Measurements from ENCODE around the gene NLN. TPM values are rescaled to one million over a fixed set of nuclear protein-coding genes. Genes with fewer than 3 reads are reported as not detected.

Gene NLN
- total and polyA plus RNA-seq, 9 of the 15 experiments (the other 6 are each of a cell fraction or from before 2014, with no cell fraction given), result 6.9 to 45.2 (median 28.8) TPM

DNA sequence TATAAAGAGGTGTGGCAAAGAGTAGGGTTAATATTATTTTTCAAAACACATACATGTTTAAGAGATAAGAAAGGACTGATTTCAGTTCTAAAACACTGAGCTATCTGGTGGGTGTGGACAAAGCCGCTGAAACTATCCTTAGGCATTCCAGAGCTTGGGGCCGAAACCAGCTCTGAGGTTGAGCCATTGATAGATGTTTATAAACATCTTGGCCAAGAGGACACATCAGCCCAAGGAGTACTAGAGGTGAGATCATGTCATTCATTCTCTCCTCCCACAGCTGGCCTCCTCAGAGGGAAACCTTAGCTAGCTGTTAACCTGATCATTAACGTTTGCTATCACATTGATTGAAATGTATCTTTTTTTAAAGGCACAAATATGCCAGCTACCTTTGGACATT is 89.9 kb downstream of the NLN start:
- no peak overlapping the region for H3K4me2 ChIP-seq (ENCODE audit: insufficient read depth, low read length)
- H3K9ac ChIP-seq (ENCODE audit: insufficient read depth in 1 of 2, low read depth in 2 of 2, low read length in 2 of 2), result no peak overlapping the region
- ChIA-PET POLR2A (interaction anchor here (1.2 kb wide), 1 partner anchor 8 kb away, joined by 5 read pairs; no protein-coding TSS in a partner anchor), CTCF (ENCODE audit: low intra/inter-chr PET ratio) (no interaction called here)
- no peaks in the 10 kb centered on the region for H3K79me2 ChIP-seq (ENCODE audit: control insufficient read depth, insufficient read depth, low read length)
- WGBS (ENCODE audit: insufficient coverage, low coverage, missing lambda C conversion rate), result 72% methylated on average over 3 of the region's 3 CpGs
- intact Hi-C loops (cut with micrococcal nuclease) (no loop called here), in situ Hi-C loops (cut with MboI) (no loop called here)
- H3K27ac ChIP-seq (ENCODE audit: extremely low read depth, low read depth, low read length), result no peak overlapping the region
- ATAC-seq (no peak), DNase-seq (ENCODE audit: extremely low read depth in 1 of 4, low spot score in 3 of 4) (no peak), FAIRE-seq (no peak)
- H3K4me3 ChIP-seq, result no peak overlapping the region
- H2AFZ ChIP-seq (ENCODE audit: low read depth, low read length), result no peak overlapping the region
- H3K4me1 ChIP-seq (replicated peaks in 1 of 2; ENCODE audit: control insufficient read depth in 2 of 2, insufficient read depth in 2 of 2, low read length in 2 of 2), result no peaks in the 10 kb centered on the region; a peak in 1 of 5 replicates
- H3K9me3 ChIP-seq (replicated peaks; ENCODE audit: control insufficient read depth, insufficient read depth, low read depth, low read length), result no peaks in the 10 kb centered on the region
- no peaks in the 10 kb centered on the region for H3K9me1 ChIP-seq (ENCODE audit: control insufficient read depth, insufficient read depth, low read length)
- peaks cover 47% of the 10 kb centered on the region; the same call in 2 of the 3 replicates for H3K36me3 ChIP-seq (ENCODE audit: control insufficient read depth, insufficient read depth, low read length)
- BruUV-seq (replicated peaks), result no TSS peak
- no peaks in the 10 kb centered on the region for H3K27me3 ChIP-seq (ENCODE audit: control insufficient read depth in 2 of 2, insufficient read depth in 2 of 2, low read length in 2 of 2)
- H4K20me1 ChIP-seq (replicated peaks; ENCODE audit: control insufficient read depth, insufficient read depth, low read length), result no peaks in the 10 kb centered on the region
- TF ChIP-seq KAT7 (CRISPR knock-in tag; IDR thresholded peaks at IDR 0.05; ENCODE audit: borderline replicate concordance) (no peak), ZNF316 (IDR thresholded peaks at IDR 0.05) (no peak), BDP1 (IDR thresholded peaks at IDR 0.05; ENCODE audit: insufficient read depth, insufficient read length) (no peak), ZNF282 (CRISPR knock-in tag; IDR thresholded peaks at IDR 0.05) (no peak), ZNF347 (CRISPR knock-in tag; IDR thresholded peaks at IDR 0.05; ENCODE audit: low read depth) (no peak), CC2D1A (IDR thresholded peaks at IDR 0.05) (no peak), NCOA4 (IDR thresholded peaks at IDR 0.05; ENCODE audit: partially characterized antibody) (no peak)
- TF ChIP-seq, protein P1, sequence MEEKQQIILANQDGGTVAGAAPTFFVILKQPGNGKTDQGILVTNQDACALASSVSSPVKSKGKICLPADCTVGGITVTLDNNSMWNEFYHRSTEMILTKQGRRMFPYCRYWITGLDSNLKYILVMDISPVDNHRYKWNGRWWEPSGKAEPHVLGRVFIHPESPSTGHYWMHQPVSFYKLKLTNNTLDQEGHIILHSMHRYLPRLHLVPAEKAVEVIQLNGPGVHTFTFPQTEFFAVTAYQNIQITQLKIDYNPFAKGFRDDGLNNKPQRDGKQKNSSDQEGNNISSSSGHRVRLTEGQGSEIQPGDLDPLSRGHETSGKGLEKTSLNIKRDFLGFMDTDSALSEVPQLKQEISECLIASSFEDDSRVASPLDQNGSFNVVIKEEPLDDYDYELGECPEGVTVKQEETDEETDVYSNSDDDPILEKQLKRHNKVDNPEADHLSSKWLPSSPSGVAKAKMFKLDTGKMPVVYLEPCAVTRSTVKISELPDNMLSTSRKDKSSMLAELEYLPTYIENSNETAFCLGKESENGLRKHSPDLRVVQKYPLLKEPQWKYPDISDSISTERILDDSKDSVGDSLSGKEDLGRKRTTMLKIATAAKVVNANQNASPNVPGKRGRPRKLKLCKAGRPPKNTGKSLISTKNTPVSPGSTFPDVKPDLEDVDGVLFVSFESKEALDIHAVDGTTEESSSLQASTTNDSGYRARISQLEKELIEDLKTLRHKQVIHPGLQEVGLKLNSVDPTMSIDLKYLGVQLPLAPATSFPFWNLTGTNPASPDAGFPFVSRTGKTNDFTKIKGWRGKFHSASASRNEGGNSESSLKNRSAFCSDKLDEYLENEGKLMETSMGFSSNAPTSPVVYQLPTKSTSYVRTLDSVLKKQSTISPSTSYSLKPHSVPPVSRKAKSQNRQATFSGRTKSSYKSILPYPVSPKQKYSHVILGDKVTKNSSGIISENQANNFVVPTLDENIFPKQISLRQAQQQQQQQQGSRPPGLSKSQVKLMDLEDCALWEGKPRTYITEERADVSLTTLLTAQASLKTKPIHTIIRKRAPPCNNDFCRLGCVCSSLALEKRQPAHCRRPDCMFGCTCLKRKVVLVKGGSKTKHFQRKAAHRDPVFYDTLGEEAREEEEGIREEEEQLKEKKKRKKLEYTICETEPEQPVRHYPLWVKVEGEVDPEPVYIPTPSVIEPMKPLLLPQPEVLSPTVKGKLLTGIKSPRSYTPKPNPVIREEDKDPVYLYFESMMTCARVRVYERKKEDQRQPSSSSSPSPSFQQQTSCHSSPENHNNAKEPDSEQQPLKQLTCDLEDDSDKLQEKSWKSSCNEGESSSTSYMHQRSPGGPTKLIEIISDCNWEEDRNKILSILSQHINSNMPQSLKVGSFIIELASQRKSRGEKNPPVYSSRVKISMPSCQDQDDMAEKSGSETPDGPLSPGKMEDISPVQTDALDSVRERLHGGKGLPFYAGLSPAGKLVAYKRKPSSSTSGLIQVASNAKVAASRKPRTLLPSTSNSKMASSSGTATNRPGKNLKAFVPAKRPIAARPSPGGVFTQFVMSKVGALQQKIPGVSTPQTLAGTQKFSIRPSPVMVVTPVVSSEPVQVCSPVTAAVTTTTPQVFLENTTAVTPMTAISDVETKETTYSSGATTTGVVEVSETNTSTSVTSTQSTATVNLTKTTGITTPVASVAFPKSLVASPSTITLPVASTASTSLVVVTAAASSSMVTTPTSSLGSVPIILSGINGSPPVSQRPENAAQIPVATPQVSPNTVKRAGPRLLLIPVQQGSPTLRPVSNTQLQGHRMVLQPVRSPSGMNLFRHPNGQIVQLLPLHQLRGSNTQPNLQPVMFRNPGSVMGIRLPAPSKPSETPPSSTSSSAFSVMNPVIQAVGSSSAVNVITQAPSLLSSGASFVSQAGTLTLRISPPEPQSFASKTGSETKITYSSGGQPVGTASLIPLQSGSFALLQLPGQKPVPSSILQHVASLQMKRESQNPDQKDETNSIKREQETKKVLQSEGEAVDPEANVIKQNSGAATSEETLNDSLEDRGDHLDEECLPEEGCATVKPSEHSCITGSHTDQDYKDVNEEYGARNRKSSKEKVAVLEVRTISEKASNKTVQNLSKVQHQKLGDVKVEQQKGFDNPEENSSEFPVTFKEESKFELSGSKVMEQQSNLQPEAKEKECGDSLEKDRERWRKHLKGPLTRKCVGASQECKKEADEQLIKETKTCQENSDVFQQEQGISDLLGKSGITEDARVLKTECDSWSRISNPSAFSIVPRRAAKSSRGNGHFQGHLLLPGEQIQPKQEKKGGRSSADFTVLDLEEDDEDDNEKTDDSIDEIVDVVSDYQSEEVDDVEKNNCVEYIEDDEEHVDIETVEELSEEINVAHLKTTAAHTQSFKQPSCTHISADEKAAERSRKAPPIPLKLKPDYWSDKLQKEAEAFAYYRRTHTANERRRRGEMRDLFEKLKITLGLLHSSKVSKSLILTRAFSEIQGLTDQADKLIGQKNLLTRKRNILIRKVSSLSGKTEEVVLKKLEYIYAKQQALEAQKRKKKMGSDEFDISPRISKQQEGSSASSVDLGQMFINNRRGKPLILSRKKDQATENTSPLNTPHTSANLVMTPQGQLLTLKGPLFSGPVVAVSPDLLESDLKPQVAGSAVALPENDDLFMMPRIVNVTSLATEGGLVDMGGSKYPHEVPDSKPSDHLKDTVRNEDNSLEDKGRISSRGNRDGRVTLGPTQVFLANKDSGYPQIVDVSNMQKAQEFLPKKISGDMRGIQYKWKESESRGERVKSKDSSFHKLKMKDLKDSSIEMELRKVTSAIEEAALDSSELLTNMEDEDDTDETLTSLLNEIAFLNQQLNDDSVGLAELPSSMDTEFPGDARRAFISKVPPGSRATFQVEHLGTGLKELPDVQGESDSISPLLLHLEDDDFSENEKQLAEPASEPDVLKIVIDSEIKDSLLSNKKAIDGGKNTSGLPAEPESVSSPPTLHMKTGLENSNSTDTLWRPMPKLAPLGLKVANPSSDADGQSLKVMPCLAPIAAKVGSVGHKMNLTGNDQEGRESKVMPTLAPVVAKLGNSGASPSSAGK (IDR thresholded peaks at IDR 0.05), result no peak
- TF ChIP-seq, protein P2, sequence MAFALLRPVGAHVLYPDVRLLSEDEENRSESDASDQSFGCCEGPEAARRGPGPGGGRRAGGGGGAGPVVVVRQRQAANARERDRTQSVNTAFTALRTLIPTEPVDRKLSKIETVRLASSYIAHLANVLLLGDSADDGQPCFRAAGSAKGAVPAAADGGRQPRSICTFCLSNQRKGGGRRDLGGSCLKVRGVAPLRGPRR (CRISPR knock-in tag; IDR thresholded peaks at IDR 0.05), result no peak
- TF ChIP-seq, protein P3, sequence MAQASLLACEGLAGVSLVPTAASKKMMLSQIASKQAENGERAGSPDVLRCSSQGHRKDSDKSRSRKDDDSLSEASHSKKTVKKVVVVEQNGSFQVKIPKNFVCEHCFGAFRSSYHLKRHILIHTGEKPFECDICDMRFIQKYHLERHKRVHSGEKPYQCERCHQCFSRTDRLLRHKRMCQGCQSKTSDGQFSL (CRISPR knock-in tag; IDR thresholded peaks at IDR 0.05), result no peak
- TF ChIP-seq, protein P3 (tag; IDR thresholded peaks at IDR 0.05), result no peak
